ENCODE measurements around the gene GAPDH. TPM values are rescaled to one million over a fixed set of nuclear protein-coding genes. Genes with fewer than 3 reads are reported as not detected.
"Not testable (repeated sequence)": the region's sequence is repeated elsewhere in the genome, so short reads cannot be mapped to it uniquely, and the experiment has no call there.

GAPDH gene
- total RNA-seq, 4 donors from 2014 or later: 1,190 to 2,139 (median 1,514) TPM

DNA sequence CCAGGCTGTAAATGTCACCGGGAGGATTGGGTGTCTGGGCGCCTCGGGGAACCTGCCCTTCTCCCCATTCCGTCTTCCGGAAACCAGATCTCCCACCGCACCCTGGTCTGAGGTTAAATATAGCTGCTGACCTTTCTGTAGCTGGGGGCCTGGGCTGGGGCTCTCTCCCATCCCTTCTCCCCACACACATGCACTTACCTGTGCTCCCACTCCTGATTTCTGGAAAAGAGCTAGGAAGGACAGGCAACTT, 1.3 kb downstream of the GAPDH start:
- 6 to 7% methylated on average over 6 of the region's 6 CpGs for WGBS, 2 donors
- DNase-seq (ENCODE audit: low spot score in 2 of 2): no peak
- intact Hi-C loops (cut with DNase I; ENCODE audit: low total_unique reads): loop anchor here (5.0 to 10.0 kb wide), 2 partner anchors 113 to 201 kb away; no protein-coding TSS in a partner anchor
- H3K4me3 ChIP-seq (ENCODE audit: low read depth, poor library complexity, severe bottlenecking): peak overlapping the region; percentile 86
- TF ChIP-seq, protein P1, sequence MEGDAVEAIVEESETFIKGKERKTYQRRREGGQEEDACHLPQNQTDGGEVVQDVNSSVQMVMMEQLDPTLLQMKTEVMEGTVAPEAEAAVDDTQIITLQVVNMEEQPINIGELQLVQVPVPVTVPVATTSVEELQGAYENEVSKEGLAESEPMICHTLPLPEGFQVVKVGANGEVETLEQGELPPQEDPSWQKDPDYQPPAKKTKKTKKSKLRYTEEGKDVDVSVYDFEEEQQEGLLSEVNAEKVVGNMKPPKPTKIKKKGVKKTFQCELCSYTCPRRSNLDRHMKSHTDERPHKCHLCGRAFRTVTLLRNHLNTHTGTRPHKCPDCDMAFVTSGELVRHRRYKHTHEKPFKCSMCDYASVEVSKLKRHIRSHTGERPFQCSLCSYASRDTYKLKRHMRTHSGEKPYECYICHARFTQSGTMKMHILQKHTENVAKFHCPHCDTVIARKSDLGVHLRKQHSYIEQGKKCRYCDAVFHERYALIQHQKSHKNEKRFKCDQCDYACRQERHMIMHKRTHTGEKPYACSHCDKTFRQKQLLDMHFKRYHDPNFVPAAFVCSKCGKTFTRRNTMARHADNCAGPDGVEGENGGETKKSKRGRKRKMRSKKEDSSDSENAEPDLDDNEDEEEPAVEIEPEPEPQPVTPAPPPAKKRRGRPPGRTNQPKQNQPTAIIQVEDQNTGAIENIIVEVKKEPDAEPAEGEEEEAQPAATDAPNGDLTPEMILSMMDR (IDR thresholded peaks at IDR 0.05): no peak
- no peak for TF ChIP-seq POLR2A (IDR thresholded peaks at IDR 0.05)

DNA sequence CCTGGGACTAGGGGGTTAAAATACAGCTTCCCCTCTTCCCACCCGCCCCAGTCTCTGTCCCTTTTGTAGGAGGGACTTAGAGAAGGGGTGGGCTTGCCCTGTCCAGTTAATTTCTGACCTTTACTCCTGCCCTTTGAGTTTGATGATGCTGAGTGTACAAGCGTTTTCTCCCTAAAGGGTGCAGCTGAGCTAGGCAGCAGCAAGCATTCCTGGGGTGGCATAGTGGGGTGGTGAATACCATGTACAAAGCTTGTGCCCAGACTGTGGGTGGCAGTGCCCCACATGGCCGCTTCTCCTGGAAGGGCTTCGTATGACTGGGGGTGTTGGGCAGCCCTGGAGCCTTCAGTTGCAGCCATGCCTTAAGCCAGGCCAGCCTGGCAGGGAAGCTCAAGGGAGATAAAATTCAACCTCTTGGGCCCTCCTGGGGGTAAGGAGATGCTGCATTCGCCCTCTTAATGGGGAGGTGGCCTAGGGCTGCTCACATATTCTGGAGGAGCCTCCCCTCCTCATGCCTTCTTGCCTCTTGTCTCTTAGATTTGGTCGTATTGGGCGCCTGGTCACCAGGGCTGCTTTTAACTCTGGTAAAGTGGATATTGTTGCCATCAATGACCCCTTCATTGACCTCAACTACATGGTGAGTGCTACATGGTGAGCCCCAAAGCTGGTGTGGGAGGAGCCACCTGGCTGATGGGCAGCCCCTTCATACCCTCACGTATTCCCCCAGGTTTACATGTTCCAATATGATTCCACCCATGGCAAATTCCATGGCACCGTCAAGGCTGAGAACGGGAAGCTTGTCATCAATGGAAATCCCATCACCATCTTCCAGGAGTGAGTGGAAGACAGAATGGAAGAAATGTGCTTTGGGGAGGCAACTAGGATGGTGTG, 1.9 kb downstream of the GAPDH start:
- DNase-seq (ENCODE audit: low spot score in 2 of 2): no peak
- no peak for TF ChIP-seq POLR2A (IDR thresholded peaks at IDR 0.05)
- TF ChIP-seq, protein P1 (IDR thresholded peaks at IDR 0.05): no peak
- 54% methylated on average over 10 of the region's 10 CpGs for WGBS, 2 donors
- intact Hi-C loops (cut with DNase I; ENCODE audit: low total_unique reads): loop anchor here (5.0 to 10.0 kb wide), 2 partner anchors 114 to 201 kb away; no protein-coding TSS in a partner anchor
- H3K4me3 ChIP-seq (ENCODE audit: low read depth, poor library complexity, severe bottlenecking): peak overlapping the region; percentile 86

DNA sequence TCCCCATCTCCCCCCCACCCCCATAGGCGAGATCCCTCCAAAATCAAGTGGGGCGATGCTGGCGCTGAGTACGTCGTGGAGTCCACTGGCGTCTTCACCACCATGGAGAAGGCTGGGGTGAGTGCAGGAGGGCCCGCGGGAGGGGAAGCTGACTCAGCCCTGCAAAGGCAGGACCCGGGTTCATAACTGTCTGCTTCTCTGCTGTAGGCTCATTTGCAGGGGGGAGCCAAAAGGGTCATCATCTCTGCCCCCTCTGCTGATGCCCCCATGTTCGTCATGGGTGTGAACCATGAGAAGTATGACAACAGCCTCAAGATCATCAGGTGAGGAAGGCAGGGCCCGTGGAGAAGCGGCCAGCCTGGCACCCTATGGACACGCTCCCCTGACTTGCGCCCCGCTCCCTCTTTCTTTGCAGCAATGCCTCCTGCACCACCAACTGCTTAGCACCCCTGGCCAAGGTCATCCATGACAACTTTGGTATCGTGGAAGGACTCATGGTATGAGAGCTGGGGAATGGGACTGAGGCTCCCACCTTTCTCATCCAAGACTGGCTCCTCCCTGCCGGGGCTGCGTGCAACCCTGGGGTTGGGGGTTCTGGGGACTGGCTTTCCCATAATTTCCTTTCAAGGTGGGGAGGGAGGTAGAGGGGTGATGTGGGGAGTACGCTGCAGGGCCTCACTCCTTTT, 2.7 kb downstream of the GAPDH start:
- 69 to 74% methylated on average over 19 of the region's 19 CpGs for WGBS, 2 donors
- peak in 1 of 2 donors; percentile 87 for DNase-seq (ENCODE audit: low spot score in 2 of 2)
- H3K4me3 ChIP-seq (ENCODE audit: low read depth, poor library complexity, severe bottlenecking): no peak overlapping the region
- intact Hi-C loops (cut with DNase I; ENCODE audit: low total_unique reads): loop anchor here (5.0 to 10.0 kb wide), 2 partner anchors 115 to 202 kb away; no protein-coding TSS in a partner anchor
- TF ChIP-seq POLR2A (IDR thresholded peaks at IDR 0.05): no peak

- intact Hi-C loops (cut with DNase I; ENCODE audit: low total_unique reads): loop anchor here (5.0 to 10.0 kb wide), 2 partner anchors 115 to 203 kb away; no protein-coding TSS in a partner anchor
- peak; percentile 80 to 96 for DNase-seq (ENCODE audit: low spot score in 2 of 2)
- WGBS, 2 donors: 27 to 32% methylated on average over 15 to 17 of the region's 17 CpGs
- H3K4me3 ChIP-seq (ENCODE audit: low read depth, poor library complexity, severe bottlenecking): not testable (repeated sequence)
- TF ChIP-seq, protein P1 (IDR thresholded peaks at IDR 0.05): peak in 1 of 3 donors; percentile 85
These were observed 3.5 kb downstream of the GAPDH start for GRCh38 chr12:6537580-6538419.

DNA sequence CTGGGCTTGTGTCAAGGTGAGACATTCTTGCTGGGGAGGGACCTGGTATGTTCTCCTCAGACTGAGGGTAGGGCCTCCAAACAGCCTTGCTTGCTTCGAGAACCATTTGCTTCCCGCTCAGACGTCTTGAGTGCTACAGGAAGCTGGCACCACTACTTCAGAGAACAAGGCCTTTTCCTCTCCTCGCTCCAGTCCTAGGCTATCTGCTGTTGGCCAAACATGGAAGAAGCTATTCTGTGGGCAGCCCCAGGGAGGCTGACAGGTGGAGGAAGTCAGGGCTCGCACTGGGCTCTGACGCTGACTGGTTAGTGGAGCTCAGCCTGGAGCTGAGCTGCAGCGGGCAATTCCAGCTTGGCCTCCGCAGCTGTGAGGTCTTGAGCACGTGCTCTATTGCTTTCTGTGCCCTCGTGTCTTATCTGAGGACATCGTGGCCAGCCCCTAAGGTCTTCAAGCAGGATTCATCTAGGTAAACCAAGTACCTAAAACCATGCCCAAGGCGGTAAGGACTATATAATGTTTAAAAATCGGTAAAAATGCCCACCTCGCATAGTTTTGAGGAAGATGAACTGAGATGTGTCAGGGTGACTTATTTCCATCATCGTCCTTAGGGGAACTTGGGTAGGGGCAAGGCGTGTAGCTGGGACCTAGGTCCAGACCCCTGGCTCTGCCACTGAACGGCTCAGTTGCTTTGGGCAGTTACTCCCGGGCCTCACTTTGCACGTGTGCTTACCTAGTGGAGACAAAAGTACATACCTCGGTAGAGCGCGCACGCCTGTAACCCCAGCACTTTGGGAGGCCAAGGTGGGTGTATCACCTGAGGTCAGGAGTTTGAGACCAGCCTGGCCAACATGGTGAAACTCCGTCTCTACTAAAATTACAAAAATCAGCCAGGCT, 4.3 kb downstream of the GAPDH start:
- TF ChIP-seq, protein P1 (IDR thresholded peaks at IDR 0.05): no peak
- TF ChIP-seq POLR2A (IDR thresholded peaks at IDR 0.05): no peak
- DNase-seq (ENCODE audit: low spot score in 2 of 2): no peak
- intact Hi-C loops (cut with DNase I; ENCODE audit: low total_unique reads): loop anchor here (5.0 to 10.0 kb wide), 2 partner anchors 116 to 204 kb away; no protein-coding TSS in a partner anchor
- no peak overlapping the region for H3K4me3 ChIP-seq (ENCODE audit: low read depth, poor library complexity, severe bottlenecking)
- 65 to 76% methylated on average over 24 of the region's 24 CpGs for WGBS, 2 donors

Measured in lower leg skin (tissue), 4 donors.